Measurements from ENCODE around the gene FKBP9. TPM values are rescaled to one million over a fixed set of nuclear protein-coding genes. Genes with fewer than 3 reads are reported as not detected.

FKBP9 gene
- total and polyA plus RNA-seq, 2 of the 8 experiments (the other 6 are each of a cell fraction or from before 2014, with no cell fraction given) = 7.2 to 10.1 TPM

DNA sequence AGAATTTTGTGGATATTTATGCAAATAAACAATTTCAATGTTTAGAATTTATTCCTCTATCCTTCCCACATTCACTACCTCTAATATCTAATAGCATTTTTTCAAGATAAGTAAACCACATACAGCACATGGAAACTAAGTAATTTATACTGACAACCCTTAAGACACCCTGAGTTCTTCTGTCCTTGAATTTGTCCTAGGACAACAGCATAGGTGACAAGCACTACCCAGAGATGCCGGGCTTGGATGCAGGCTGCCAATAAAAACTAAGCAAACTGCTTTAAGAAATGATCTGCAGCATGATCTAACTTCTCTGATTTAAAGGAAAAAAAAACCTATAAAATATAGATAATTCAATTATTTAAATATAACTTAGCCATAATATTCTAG is 82.7 kb downstream of the FKBP9 start:
- no peak overlapping the region for H3K27ac ChIP-seq (ENCODE audit: low read depth, low read length)
- H4K8ac ChIP-seq (ENCODE audit: extremely low read depth, insufficient read depth, low read length) = no peak overlapping the region
- H3K56ac ChIP-seq (replicated peaks; ENCODE audit: insufficient read length, low read depth, low read length) = no peak overlapping the region
- H2AK5ac ChIP-seq (ENCODE audit: low read depth, low read length) = no peak overlapping the region
- ChIA-PET CTCF (ENCODE audit: partially characterized antibody) (interaction anchor here (0.6 to 1.1 kb wide), 3 partner anchors 9 to 68 kb away, joined by 3 to 4 read pairs (median 4); no protein-coding TSS in a partner anchor), POLR2A (ENCODE audit: partially characterized antibody) (no interaction called here)
- peaks cover 0 to 3% of the 10 kb centered on the region in 2 experiments for H4K20me1 ChIP-seq (replicated peaks in 1 of 2; ENCODE audit: control insufficient read depth in 1 of 2, insufficient read depth in 2 of 2, low read length in 2 of 2)
- H3K23me2 ChIP-seq (ENCODE audit: low read depth, low read length) = no peaks in the 10 kb centered on the region
- 95% methylated on average over 1 of the region's 1 CpG; no CpG with 5 or more reads in 1 of the 2 experiments for WGBS, 2 experiments (ENCODE audit: extremely low coverage in 1 of 2, insufficient coverage in 1 of 2, insufficient read length in 1 of 2, insufficient replicate concordance in 2 of 2, low coverage in 1 of 2, low lambda C conversion rate in 2 of 2, missing lambda C conversion rate in 1 of 2)
- no peak overlapping the region for H4K91ac ChIP-seq (replicated peaks; ENCODE audit: insufficient read length, low read length)
- no peak overlapping the region for H3K14ac ChIP-seq (ENCODE audit: insufficient read length)
- peaks cover 0 to 3% (median 0%) of the 10 kb centered on the region in 4 experiments; a peak in 1 of 8 replicates for H3K36me3 ChIP-seq (ENCODE audit: control insufficient read depth in 2 of 4, insufficient read depth in 4 of 4, low read length in 3 of 4)
- TF ChIP-seq EZH2 (IDR thresholded peaks at IDR 0.05; ENCODE audit: low read depth, low read length, severe bottlenecking) = no peak
- H4K5ac ChIP-seq (ENCODE audit: insufficient read length, low read depth, low read length) = no peak overlapping the region
- H3K79me1 ChIP-seq (ENCODE audit: low read depth, low read length) = peaks cover 3% of the 10 kb centered on the region; the same call in 1 of the 2 replicates
- no peaks in the 10 kb centered on the region for H3K27me3 ChIP-seq (replicated peaks in 1 of 4; ENCODE audit: control insufficient read depth in 3 of 4, extremely low read depth in 1 of 4, insufficient read depth in 3 of 4, low read length in 3 of 4)
- H2AFZ ChIP-seq (ENCODE audit: low read length) = no peak overlapping the region
- no peaks in the 10 kb centered on the region for H3K4me1 ChIP-seq (replicated peaks in 1 of 4; ENCODE audit: control insufficient read depth in 3 of 4, insufficient read depth in 4 of 4, low read length in 3 of 4)
- H2BK12ac ChIP-seq (ENCODE audit: low read depth, low read length) = no peak overlapping the region
- H3K9ac ChIP-seq (replicated peaks in 1 of 4; ENCODE audit: extremely low read depth in 1 of 4, low read depth in 3 of 4, low read length in 3 of 4) = no peak overlapping the region
- H3K9me3 ChIP-seq (ENCODE audit: insufficient read depth in 2 of 2, low read depth in 1 of 2, low read length in 1 of 2) = no peaks in the 10 kb centered on the region
- no peak overlapping the region for H2BK5ac ChIP-seq (ENCODE audit: low read depth, low read length)
- H3K4ac ChIP-seq (replicated peaks; ENCODE audit: insufficient read length, low read depth, low read length) = no peak overlapping the region
- H3K4me2 ChIP-seq (ENCODE audit: insufficient read depth in 1 of 2, low read depth in 2 of 2, low read length in 2 of 2) = no peak overlapping the region
- H3K23ac ChIP-seq (ENCODE audit: insufficient read length) = no peak overlapping the region
- no peak overlapping the region for H3K4me3 ChIP-seq (ENCODE audit: extremely low read depth in 1 of 4, insufficient read depth in 2 of 4, low read depth in 3 of 4, low read length in 4 of 4)
- no peak overlapping the region for H2BK15ac ChIP-seq (ENCODE audit: low read length)
- FAIRE-seq (no peak), DNase-seq (ENCODE audit: low read depth in 1 of 2, low spot score in 2 of 2) (no peak)
- H3K79me2 ChIP-seq (ENCODE audit: control insufficient read depth in 1 of 2, insufficient read depth in 2 of 2, low read length in 2 of 2) = peaks cover 0 to 74% of the 10 kb centered on the region in 2 experiments; a peak in 3 of 4 replicates
- H3K18ac ChIP-seq (ENCODE audit: extremely low read depth, low read length) = no peak overlapping the region
- H2BK120ac ChIP-seq (replicated peaks; ENCODE audit: low read depth, low read length) = no peak overlapping the region
- no peak overlapping the region for H2BK20ac ChIP-seq (ENCODE audit: low read length)

Data from H1 (cell line).